GM19035 (cell line): ENCODE data around the gene PKNOX2.
"Not testable (repeated sequence)": the region's sequence is repeated elsewhere in the genome, so short reads cannot be mapped to it uniquely, and the experiment has no call there.

Experiments
- ATAC-seq: cut with Tn5 transposase; IDR thresholded peaks from one replicate; pipeline ENCODE4 v1.9.1; 2021; ENCODE audit not compliant: unreplicated experiment

Gene PKNOX2

DNA sequence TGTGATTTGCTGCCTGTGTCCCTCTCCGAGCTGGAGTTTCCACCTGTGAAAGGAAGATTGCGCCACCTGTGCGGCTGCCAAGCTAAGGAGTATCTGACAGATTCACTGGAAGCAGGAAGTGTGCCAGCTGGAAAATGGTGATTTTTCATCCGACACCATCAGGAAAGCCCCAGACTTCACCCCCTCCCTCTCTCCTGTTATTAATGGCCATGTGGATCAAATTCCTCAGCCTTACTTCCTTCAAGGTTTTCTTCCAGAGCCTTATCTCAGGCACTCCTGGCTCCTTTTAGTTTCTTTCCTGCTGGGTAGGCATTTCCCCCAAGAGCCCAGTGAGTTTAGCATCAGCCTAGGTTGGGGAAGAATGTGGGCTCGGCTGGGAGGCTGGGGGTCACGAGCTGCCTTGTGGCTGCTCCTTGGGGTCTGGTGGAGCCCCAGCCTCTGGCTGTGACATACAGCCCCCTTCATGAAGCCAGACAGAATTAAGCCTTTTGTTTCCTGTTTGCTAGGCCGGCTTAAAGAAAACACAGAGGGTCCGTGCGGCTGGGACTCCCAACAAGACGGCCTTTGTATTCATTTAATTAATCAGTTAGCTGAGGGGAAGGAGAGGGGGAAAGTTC lies 37.1 kb downstream of the PKNOX2 start:
- no peak for ATAC-seq

DNA sequence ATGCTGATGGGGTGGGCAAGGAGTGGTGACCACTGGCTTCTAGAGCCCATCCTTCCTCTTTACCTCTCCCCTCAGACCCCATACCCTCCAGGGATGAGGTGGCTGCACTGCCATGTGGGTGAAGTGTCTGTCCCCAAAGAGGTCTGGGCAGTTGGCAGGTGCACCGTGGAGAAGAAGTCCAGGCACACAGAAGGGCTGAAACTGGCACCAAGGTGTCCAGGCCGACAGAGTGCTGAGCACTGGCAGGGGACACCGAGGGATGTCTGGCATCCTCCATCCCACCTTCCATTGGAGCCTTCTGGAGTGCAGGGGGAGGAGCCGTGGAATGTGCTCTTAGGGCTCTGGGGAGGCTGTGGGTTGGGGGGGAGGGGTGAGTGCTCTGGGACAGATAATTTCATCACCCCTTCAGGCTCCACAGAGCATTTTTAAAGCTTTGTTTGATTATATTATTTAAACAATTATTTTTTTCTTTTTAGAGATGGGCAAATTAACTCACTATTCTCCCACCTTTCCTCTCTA lies 37.9 kb downstream of the PKNOX2 start:
- no peak for ATAC-seq

DNA sequence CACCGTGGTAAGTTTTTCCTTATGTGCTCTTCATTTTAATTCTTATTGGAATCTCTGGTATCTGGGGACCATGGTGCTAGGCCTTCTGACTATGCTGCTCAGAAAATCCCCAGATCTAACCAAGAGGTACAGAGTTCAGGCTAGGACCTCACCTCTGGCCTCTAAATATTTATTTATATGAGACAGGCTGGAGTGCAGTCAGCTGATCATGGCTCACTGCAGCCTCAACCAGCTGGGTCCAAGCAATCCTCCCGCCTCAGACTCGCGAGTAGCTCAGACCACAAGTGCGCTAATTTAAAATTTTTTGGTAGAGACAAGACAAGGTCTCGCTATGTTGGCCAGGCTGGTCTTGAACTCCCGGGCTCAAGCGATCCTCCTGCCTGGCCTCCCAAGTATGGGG lies 38.4 kb downstream of the PKNOX2 start:
- no peak for ATAC-seq

DNA sequence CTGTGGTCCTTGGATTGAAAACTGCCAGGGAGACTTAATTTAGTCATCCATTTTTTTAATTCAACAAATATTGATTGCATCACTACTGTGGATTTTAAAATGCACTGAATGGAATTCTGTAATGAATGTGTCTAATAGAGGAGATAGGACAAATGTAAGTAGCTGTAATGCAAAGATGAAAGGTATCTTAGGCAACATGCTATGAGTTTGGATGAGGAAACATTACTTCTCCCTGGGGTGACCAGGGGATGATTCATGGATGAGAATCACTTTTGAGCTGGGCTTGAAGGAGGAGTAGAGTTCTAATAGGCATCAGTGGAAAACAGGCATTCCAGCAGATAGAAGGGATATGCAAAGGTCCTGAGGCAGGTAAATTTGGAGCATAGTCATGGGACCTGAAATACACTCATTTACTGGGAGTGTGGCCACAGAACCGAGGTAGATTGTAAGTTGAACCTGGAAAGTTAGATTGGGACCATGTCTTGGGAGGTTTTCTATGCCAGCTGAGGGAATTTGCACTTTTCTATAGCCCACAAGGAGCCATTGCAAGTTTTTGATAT lies 43.4 kb downstream of the PKNOX2 start:
- no peak for ATAC-seq

DNA sequence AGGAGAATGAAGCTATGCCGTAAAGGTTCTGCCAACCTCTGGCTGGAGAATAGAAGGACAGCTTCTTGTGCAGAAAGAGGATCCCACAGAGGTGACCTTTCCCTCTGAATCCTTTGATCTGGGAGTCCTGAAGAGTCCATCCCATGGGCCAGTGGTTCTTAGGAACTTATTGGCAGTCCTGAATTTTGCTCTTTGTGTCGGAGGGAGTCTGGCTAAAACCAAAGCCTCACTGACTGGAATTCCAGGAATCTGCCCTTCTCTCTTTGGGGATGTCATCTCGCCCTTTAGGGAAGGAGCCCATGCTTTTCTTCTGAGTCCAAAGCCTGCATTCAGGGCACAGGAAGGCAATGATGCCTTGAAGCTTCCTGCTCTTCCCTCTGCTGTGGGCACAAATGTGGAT lies 45.5 kb downstream of the PKNOX2 start:
- ATAC-seq, result no peak

DNA sequence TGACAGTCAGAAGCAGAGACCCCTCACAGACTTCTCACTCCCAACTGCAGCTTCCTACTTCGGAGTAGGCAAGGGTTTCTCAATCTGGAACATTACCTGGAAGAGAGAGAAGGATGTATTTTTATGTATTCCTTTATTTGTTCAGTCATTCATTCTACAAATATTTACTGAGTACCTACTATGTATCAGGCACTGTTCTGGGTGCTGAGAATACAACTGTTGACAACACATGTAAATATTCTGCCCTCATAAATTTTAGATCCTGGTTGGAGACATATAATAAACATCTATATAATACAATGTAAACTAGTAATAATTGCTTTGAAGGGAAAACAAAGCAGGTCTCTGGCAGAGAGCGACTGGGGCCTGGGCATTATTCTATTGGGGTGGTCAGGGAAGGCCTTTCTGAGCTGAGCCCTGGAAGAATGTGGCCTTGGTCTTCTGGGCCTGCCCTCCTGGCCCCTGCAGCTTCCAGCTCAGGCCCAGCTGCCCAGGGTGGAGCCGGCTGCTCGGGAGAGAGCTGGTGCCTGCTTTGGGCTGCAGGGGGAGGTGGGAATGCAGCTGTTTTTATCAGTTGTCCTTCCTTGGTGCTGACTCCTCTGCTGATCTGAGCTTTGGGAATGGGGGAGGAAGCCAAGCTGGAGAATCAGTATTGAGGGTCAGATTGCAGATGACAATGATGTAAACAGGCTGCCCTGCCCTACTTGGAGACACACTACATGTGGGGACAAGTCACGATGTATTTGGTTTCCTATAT lies 46.8 kb downstream of the PKNOX2 start:
- no peak for ATAC-seq

DNA sequence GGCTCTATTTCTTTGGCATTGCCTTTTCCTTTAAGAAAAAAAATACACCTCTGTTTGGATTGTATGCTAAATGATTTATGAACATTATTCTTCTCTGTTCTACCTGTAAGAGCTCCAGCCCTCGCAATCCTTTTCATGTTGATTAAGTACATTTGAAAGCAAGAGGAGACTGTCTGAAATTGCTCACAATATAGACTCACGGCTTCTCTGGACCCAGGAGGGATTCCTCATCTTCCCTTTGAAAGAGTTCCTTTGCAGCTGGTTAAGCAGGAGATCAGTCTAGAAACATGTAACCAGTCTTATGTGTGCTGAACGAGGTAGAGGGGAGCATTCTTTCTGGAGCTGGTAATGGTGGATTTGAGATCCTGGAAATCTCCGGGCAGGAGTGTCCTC lies 47.4 kb downstream of the PKNOX2 start:
- ATAC-seq, result no peak

DNA sequence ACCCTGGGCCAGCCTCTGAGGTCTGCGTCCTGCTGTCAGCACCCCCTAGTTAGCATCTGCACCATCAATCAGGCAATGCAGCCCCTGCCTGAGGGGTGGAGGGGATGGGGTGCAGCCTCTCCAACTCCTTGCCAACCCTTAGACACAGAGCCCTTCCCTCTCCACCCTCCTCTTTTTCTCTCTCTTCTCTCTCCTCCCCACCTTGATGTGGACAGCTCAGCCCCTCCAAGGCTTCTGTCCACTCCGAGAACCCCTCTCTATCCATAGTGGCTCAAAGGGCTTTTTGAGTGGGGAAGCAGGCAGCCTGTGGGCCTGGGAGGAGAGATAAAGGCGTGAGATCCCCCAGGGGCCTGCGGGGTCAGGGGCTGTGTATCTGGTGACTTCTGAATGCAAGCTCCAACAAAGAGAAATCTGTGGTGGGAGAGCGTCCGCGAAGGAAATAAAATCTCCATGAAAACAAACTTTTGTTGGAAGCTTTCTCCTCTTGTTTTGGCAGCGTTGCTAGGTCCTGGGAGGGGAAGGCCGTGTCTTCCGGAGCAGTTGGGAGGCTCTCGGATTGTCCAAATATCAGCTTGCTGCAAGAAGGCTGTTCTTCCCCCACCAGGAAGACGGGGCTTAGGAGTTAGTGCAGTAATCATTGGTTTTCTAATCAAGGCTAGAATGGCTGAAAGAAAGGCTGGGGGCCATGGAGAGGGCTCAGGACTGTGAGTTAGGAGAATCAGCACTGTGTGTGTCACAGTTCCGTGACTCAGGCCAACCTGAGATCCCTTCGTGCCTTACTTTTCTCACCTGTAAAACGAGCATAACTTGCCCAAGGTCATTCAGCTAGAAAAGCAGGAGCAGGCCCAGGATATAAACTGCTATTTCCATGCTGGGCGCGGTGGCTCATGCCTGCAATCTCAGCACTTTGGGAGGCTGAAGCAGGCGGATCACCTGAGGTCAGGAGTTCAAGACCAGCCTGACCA lies 50.3 kb downstream of the PKNOX2 start:
- ATAC-seq, result no peak

DNA sequence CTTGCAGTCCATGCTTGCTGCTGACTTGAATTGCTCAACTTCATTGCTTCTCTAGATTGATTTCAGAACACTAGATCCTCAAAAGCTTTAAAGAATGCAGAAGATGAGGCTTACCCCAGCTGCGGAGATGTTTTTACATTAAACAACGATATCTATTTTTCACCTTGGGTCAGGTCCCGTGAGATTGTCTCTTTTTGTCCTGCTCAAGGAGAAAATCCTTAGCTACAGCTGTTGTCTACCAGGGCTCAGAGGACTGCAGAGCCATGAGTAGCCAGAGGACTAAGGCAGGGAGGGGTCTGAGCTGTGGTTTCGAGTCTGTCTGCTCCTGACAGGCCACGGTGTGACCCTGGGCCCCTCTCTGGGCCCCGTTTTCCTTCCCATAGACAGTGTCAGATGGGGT lies 51.4 kb downstream of the PKNOX2 start:
- no peak for ATAC-seq

DNA sequence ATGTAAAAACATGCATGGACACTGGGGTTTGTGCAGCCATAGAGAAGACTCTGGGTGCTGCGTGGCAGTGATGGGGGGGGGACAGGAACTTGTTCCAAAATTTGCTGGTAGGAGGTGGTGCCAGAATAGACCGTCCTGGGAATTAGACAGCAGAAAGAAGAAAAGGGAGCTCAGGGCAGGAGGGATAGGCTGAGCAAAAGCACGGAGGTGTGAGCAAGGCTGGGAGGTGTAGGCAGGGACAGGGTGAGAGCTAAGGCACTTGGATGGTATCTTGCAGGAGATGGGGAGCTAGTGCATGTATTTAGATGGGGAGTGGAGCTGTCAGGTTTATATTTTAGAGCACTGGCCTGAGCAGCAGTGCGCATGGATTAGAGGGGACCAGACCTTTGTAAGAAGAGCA lies 53.8 kb downstream of the PKNOX2 start:
- ATAC-seq, result no peak

DNA sequence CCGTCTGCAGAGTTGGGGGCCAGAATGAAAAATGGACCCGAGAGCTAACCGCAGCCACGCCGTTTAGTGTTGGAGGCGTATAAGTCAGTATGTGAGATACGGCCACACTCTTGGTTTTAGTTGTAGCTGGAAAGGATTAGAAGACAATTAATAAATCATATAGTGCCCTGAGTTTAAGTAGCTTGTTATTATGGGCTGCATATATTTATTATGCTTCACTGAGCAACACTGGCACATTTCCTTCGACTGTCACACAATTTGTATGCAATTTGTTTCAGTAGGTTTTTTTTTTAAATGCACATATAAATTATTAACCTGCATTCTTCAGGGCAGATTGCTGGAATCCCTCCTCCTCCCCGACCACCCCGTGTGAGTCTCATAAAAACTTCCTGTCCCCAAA lies 56.9 kb downstream of the PKNOX2 start:
- ATAC-seq, result no peak

DNA sequence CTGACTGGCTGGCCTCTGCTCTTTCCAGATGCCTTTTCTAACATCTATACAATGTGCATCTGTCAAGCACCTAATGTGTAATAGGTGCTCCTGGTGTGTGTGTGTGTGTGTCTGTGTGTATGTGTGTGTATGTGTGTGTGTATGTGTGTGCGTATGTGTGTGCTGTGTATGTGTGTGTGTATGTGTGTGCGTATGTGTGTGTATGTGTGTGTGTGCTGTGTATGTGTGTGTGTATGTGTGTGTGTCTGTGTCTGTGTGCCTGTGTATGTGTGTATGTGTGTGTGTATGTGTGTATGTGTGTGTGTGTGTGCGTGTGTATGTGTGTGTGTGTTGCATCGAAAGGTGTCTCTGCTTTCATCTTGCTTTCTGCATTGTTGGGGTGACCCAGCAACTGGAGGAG lies 57.9 kb downstream of the PKNOX2 start:
- ATAC-seq, result no peak

DNA sequence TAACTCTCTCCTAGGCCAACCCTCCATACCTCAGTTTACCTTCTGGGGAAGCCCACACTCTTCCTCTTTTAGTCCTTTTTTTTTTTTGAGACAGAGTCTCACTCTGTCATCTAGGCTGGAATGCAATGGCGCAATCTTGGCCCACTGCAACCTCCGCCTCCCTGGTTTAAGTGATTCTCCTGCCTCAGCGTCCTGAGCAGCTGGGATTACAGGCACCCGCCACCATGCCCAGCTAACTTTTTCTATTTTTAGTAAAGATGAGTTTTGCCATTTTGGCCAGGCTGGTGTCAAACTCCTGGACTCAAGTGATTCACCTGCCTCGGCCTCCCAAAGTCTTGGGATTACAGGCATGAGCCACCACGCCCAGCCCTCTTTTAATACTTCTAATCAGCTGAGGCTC lies 58.6 kb downstream of the PKNOX2 start:
- not testable (repeated sequence) for ATAC-seq

DNA sequence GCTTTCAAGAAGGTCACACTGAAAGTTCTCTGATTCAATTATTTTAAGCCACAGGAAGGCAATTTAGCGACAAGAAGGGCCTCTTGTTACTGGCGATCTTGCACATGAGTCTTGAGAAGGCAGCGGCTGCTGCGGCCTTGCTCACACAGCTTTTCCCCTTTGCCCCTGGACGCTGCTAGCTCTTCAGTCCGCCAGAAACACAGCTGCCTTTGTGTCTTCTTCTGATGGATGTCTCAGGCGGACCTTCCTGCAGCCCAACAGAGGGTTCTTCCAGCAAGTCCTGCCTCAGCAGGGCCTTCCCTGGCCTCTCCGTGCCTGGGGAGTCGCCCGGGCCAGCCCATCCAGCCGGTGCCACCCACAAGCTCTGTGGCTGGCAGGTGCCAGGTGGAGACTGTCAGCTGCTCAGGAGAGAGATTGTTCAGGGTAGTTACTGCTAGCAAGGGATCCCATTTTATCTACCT lies 59.4 kb downstream of the PKNOX2 start:
- no peak for ATAC-seq

DNA sequence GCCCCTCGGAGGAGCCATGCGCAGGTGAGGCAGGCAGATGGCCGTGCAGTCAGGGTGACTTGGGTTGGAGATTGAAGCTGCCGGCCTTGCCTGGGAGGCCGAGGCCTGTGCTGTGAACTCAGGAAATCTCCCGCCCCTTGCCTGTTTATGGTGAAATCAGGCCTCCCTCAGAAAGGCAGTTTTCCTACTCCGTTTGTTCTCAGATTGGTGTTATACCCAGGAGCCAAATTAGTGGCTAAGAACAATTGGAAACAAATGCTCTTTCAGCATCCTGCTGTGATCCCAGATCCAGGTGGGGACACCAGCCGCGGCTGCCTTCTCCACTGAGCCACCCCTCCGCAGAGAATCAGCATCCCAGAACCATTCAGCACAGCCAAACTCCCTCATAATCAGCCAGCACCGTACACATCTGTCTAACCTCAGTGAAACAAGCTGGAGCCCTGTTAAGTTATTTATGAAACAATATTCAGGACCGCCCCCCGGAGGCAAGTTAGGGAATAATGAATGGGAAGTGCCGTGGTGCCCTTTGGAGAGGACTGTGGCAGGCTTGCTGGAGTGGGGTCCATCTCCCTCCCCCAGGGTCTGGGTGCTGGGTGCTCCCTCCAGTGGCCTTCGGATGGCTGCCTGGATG lies 60.0 kb downstream of the PKNOX2 start:
- ATAC-seq, result no peak

DNA sequence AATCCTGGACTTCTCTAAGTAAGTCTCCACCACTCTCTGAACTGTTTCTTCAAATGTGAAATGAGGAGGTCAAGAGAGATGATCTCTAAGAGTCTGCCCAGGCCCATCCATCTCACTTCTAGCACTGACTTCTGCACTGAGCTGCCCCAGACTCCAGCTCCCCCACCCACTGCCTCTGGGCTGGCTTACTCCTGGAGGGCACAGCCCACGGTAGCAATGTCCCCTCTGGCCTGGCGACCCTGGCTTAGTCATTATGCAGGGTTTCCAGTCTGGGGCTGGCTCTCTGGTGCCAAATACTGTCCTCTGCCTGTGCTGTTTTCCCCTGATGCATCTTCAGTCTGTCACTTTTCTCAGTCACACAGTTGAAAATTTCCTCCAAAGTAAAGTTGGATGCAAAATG lies 60.9 kb downstream of the PKNOX2 start:
- ATAC-seq, result no peak

DNA sequence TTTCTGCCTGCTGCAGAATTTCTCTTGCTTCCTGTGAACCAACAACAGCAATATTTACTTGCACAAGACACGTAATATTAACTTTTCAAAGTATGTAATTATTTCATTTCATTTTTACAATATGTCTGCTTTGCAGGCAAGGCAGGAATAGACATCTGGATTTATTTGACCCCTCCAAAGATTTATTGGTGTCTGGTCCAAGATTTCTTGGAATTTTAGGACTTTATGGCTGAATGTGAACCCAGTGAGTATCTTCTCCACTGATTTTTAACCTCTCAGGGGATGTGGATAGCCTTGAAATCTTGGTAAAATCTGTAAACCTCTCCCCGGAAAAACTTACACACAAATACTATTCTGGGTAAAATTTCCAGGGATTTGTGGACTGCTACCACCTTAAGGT lies 61.5 kb downstream of the PKNOX2 start:
- no peak for ATAC-seq

DNA sequence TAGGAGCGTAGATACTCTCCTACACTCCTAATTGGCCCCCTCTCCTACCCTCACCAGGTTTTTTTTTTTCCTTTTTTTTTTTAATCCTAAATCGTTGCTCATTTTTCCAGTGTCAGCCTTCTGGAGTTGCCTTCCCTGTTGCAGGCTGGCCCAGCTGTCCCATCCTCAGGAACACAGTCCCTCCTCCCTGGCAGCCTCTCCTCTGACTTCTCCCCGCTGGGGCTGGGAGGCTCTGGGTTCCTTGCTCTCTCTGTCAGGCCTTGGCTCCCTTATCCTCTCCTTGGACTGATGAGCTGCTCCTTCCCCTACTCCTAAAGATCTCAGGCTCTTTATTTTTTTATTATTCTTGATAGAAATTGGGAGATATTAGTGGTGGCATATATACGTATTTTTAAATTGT lies 62.2 kb downstream of the PKNOX2 start:
- no peak for ATAC-seq

DNA sequence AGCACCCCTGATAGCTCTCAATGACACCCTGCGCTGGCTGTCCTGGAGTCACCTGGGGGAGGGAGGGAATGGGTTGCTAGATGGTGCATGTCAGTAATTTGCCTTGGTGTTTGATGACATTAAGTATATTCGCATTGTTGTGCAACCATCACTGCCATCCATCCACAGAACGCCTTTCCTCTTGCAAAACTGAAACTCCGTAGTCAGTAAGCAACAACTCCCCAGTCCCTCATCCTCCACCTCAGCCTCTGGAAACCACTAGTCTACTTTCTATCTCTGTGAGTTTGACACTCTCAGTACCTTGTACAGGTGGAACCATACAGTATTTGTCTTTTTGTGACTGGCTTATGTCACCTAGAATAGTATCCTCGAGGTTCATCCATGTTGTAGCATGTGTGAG lies 62.6 kb downstream of the PKNOX2 start:
- no peak for ATAC-seq

DNA sequence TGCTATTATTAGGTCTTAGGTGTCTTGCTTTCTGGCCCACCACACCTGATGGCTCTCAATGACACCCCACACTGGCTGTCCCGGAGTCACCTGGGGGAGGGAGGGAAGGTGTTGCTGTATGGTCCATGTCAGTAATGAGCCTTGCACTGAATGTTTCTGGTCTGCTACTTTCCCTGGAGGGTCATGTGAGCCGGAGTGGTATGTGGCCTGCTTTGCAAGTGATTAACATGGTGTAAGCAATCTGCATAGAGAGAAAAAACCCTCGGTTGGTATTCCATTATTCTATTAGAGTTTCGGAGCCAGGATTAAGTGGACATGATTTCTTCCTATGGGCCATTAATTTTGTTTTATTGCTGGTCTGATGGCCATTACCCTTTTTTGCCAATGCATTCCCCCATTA lies 63.9 kb downstream of the PKNOX2 start:
- ATAC-seq, result no peak

DNA sequence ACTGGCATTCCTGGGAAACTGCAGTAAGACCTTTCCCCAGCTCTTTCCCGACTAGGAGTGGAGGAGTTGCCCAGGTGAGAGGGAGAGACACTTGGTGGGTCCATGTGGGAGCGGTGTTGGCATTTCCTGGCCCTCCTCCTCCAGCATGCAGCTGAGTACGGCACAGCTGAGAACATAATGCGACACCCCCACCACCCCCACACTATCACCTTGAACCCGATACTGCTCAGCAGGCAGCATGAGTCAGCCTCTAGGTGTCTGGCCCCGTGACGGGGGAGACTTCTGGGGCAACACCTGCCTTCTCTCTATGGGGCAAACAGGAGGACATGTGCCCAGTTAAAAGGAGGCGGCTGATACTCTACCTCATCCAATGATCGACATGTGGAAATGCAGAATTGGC lies 64.4 kb downstream of the PKNOX2 start:
- ATAC-seq, result no peak
